K562 (cell line): ENCODE measurements around the gene STK11. TPM values are rescaled to one million over a fixed set of nuclear protein-coding genes. Genes with fewer than 3 reads are reported as not detected.

Experiments used
- ATF6 ChIP-seq: sonication (generic); formaldehyde crosslinking; IDR thresholded peaks from 2 replicates; pipeline ENCODE4 v1.4.0; 2020; ENCODE audit warnings: mild to moderate bottlenecking, missing genetic modification reagents
- BACH1 ChIP-seq: fragments of 200-800 bp; sonication (Bioruptor generic); IDR thresholded peaks from 2 replicates; pipeline ENCODE4 v1.6.1; 2016; ENCODE audit warnings: missing genetic modification characterization, missing compliant biosample characterization
- CUX1 ChIP-seq: fragments of 200-800 bp; sonication (Bioruptor generic); IDR thresholded peaks from 2 replicates; pipeline ENCODE4 v1.6.1; 2016; ENCODE audit warnings: missing genetic modification characterization, missing compliant biosample characterization
- DACH1 ChIP-seq: fragments of 450-650 bp; IDR thresholded peaks from 2 replicates; pipeline ENCODE4 v1.6.1; 2018; ENCODE audit not compliant: partially characterized antibody
- NBN ChIP-seq: fragments of 450-650 bp; IDR thresholded peaks from 2 replicates; pipeline ENCODE4 v1.6.1; 2016; ENCODE audit warnings: low read depth, mild to moderate bottlenecking
- NCOA4 ChIP-seq: fragments of 450-650 bp; IDR thresholded peaks from 2 replicates; pipeline ENCODE4 v1.6.1; 2018; ENCODE audit warnings: mild to moderate bottlenecking; ENCODE audit not compliant: partially characterized antibody
- RNF2 ChIP-seq: sonication (generic); IDR thresholded peaks from 2 replicates; pipeline ENCODE4 v1.6.1; 2016
- SMAD1 ChIP-seq: fragments of 150-350 bp; IDR thresholded peaks from 2 replicates; pipeline ENCODE4 v1.6.1; 2014; ENCODE audit warnings: low read length, low read depth; ENCODE audit not compliant: partially characterized antibody
- ZBTB7A ChIP-seq: IDR thresholded peaks from 2 replicates; pipeline ENCODE4 v1.6.1; 2011; ENCODE audit warnings: low read depth, mild to moderate bottlenecking, low read length, moderate library complexity, borderline replicate concordance; ENCODE audit not compliant: control insufficient read depth
- polyA plus RNA-seq, 8 experiments: library from polyadenylated mRNA; depleted of rRNA in 4 of 8; stranded (reverse) in 5 of 8; unstranded in 3 of 8; fragments of >200 nt; fragmentation: Nextera tagmentation in 2 of 8; fragmentation: Illumina TruSeq in 1 of 8; extraction: Ambion mirVana in 2 of 8; extraction: Trizol in 1 of 8; gene quantifications; 2 replicates each; pipeline versions ENCODE4 v1.2.1 to v1.2.3, GENCODE V29; 2011 to 2014; ENCODE audit warnings: inconsistent platforms in 1 of 8, missing spikeins in 1 of 8
- total RNA-seq, 7 experiments: library from RNA; depleted of rRNA in 6 of 7; stranded (reverse); fragments of >200 nt in 6 of 7; fragmentation: Illumina TruSeq in 2 of 7; extraction: Trizol in 2 of 7; gene quantifications; 2 replicates each; pipeline versions ENCODE4 v1.2.1 to v1.2.3, GENCODE V29; 2011 to 2021; ENCODE audit warnings: low replicate concordance in 1 of 7
- TF ChIP-seq, protein P1 (sequence below): fragments of 150-350 bp; conservative IDR thresholded peaks from 2 replicates; pipeline ENCODE4 v1.6.1; 2014; ENCODE audit warnings: low read length
- TF ChIP-seq, protein P2 (sequence below): sonication (generic); formaldehyde crosslinking; IDR thresholded peaks from 2 replicates; pipeline ENCODE4 v1.8.0; 2022; ENCODE audit warnings: mild to moderate bottlenecking, missing genetic modification reagents

STK11 gene
- total and polyA plus RNA-seq, 9 of the 15 experiments (the other 6 are each of a cell fraction or from before 2014, with no cell fraction given), result 0.15 to 96.5 (median 31.7) TPM

GRCh38 chr19:1241417-1242095 lies 36.0 kb downstream of the STK11 start, which contains the start of gene ATP5F1D (continued):
- TF ChIP-seq SMAD1 (no peak), BACH1 (tag) (no peak), NBN (no peak), RNF2 (peak; percentile 64; the same call in 1 of the 2 replicates), DACH1 (no peak), ZBTB7A (peak; percentile 69), ATF6 (no peak), NCOA4 (no peak), CUX1 (CRISPR knock-in tag) (no peak)
- TF ChIP-seq, protein P1, sequence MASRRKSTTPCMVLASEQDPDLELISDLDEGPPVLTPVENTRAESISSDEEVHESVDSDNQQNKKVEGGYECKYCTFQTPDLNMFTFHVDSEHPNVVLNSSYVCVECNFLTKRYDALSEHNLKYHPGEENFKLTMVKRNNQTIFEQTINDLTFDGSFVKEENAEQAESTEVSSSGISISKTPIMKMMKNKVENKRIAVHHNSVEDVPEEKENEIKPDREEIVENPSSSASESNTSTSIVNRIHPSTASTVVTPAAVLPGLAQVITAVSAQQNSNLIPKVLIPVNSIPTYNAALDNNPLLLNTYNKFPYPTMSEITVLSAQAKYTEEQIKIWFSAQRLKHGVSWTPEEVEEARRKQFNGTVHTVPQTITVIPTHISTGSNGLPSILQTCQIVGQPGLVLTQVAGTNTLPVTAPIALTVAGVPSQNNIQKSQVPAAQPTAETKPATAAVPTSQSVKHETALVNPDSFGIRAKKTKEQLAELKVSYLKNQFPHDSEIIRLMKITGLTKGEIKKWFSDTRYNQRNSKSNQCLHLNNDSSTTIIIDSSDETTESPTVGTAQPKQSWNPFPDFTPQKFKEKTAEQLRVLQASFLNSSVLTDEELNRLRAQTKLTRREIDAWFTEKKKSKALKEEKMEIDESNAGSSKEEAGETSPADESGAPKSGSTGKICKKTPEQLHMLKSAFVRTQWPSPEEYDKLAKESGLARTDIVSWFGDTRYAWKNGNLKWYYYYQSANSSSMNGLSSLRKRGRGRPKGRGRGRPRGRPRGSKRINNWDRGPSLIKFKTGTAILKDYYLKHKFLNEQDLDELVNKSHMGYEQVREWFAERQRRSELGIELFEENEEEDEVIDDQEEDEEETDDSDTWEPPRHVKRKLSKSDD, result no peak
- TF ChIP-seq, protein P2, sequence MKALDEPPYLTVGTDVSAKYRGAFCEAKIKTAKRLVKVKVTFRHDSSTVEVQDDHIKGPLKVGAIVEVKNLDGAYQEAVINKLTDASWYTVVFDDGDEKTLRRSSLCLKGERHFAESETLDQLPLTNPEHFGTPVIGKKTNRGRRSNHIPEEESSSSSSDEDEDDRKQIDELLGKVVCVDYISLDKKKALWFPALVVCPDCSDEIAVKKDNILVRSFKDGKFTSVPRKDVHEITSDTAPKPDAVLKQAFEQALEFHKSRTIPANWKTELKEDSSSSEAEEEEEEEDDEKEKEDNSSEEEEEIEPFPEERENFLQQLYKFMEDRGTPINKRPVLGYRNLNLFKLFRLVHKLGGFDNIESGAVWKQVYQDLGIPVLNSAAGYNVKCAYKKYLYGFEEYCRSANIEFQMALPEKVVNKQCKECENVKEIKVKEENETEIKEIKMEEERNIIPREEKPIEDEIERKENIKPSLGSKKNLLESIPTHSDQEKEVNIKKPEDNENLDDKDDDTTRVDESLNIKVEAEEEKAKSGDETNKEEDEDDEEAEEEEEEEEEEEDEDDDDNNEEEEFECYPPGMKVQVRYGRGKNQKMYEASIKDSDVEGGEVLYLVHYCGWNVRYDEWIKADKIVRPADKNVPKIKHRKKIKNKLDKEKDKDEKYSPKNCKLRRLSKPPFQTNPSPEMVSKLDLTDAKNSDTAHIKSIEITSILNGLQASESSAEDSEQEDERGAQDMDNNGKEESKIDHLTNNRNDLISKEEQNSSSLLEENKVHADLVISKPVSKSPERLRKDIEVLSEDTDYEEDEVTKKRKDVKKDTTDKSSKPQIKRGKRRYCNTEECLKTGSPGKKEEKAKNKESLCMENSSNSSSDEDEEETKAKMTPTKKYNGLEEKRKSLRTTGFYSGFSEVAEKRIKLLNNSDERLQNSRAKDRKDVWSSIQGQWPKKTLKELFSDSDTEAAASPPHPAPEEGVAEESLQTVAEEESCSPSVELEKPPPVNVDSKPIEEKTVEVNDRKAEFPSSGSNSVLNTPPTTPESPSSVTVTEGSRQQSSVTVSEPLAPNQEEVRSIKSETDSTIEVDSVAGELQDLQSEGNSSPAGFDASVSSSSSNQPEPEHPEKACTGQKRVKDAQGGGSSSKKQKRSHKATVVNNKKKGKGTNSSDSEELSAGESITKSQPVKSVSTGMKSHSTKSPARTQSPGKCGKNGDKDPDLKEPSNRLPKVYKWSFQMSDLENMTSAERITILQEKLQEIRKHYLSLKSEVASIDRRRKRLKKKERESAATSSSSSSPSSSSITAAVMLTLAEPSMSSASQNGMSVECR, result peak; percentile 13; the same call in 1 of the 2 replicates
